22Rv1 (cell line): ENCODE measurements around the gene LRRC59.

Experiments used
- CTCF ChIP-seq: fragments of 450-650 bp; IDR thresholded peaks from 2 replicates; pipeline ENCODE4 v1.5.1; 2017; ENCODE audit warnings: mild to moderate bottlenecking
- ZFX ChIP-seq: fragments of 450-650 bp; IDR thresholded peaks from 2 replicates; pipeline ENCODE4 v1.6.1; 2017; ENCODE audit warnings: antibody characterized with exemption, borderline replicate concordance

- TF ChIP-seq CTCF (no peak), ZFX (no peak)
Measured at GRCh38 chr17:50356418-50356817, 40.9 kb downstream of the LRRC59 start.
